CD4-positive, alpha-beta T cell (primary cell): ENCODE measurements around the gene TMEM87A. TPM values are rescaled to one million over a fixed set of nuclear protein-coding genes. Genes with fewer than 3 reads are reported as not detected.

Source experiments
- ATAC-seq: fragments of 200-7000 bp; cut with Tn5 transposase; one replicate; pipeline ENCODE4 v1.10.0; 2022; ENCODE audit warnings: mild to moderate bottlenecking; ENCODE audit not compliant: poor library complexity
- CTCF ChIA-PET: fragments of 350-600 bp; sonication (Branson Sonifier 250); formaldehyde crosslinking; loops from one replicate; lab custom pipeline; 2021; ENCODE audit warnings: antibody characterized with exemption, inconsistent platforms; lab: Charles Lee
- POLR2A ChIA-PET: fragments of 350-600 bp; sonication (Branson Sonifier 250); formaldehyde crosslinking; loops from one replicate; lab custom pipeline; 2021; ENCODE audit warnings: antibody characterized with exemption, inconsistent platforms; lab: Charles Lee
- DNase-seq, 14 experiments: peaks; one replicate each; pipeline ENCODE4 v3.0.0-alpha.2; 2013 to 2020; ENCODE audit warnings: mixed read lengths in 2 of 14
- H3K27ac ChIP-seq, 2 donors: one replicate each; pipeline versions ENCODE4 v1.5.1 to v1.7.0; 2013; ENCODE audit warnings: low read length in 2 of 2, low read depth in 1 of 2, mild to moderate bottlenecking in 1 of 2
- H3K27me3 ChIP-seq, 2 experiments: 1 replicate in 1 of 2; 2 replicates in 1 of 2; pipeline versions ENCODE4 v1.6.1 to v1.7.0; 2013; ENCODE audit warnings: low read length in 2 of 2, control low read depth in 1 of 2, mild to moderate bottlenecking in 1 of 2, moderate library complexity in 1 of 2; ENCODE audit not compliant: insufficient read depth in 2 of 2, control insufficient read depth in 1 of 2
- H3K36me3 ChIP-seq: one replicate; pipeline ENCODE4 v1.6.1; 2013; ENCODE audit warnings: low read length, control low read depth; ENCODE audit not compliant: insufficient read depth
- H3K4me1 ChIP-seq: one replicate; pipeline ENCODE4 v1.6.1; 2013; ENCODE audit warnings: low read length, control low read depth; ENCODE audit not compliant: insufficient read depth
- H3K4me3 ChIP-seq: one replicate; pipeline ENCODE4 v1.5.1; 2013; ENCODE audit warnings: mild to moderate bottlenecking, low read length, moderate library complexity
- H3K9me3 ChIP-seq, 2 experiments: 1 replicate in 1 of 2; 2 replicates in 1 of 2; pipeline versions ENCODE4 v1.6.1 to v1.7.0; 2013; ENCODE audit warnings: low read length in 2 of 2, mild to moderate bottlenecking in 2 of 2, control low read depth in 1 of 2, moderate library complexity in 1 of 2; ENCODE audit not compliant: control insufficient read depth in 1 of 2, insufficient read depth in 1 of 2
- H3K27ac Mint-ChIP-seq: one replicate; pipeline ENCODE4 v1.8.0; 2020; ENCODE audit warnings: mixed read lengths
- H3K27me3 Mint-ChIP-seq: one replicate; pipeline ENCODE4 v1.8.0; 2021; ENCODE audit warnings: mixed read lengths
- H3K36me3 Mint-ChIP-seq: one replicate; pipeline ENCODE4 v1.8.0; 2021; ENCODE audit warnings: low read depth, mixed read lengths
- H3K4me1 Mint-ChIP-seq: one replicate; pipeline ENCODE4 v1.8.0; 2021; ENCODE audit warnings: low read depth, mixed read lengths
- H3K4me3 Mint-ChIP-seq: one replicate; pipeline ENCODE4 v1.8.0; 2020; ENCODE audit warnings: mild to moderate bottlenecking, mixed read lengths
- H3K9me3 Mint-ChIP-seq: one replicate; pipeline ENCODE4 v1.8.0; 2020; ENCODE audit warnings: mixed read lengths
- CTCF ChIP-seq: fragments of 200-600 bp; IDR thresholded peaks from one replicate; pipeline ENCODE4 v1.8.0; 2022; ENCODE audit warnings: antibody characterized with exemption, mild to moderate bottlenecking
- intact Hi-C, 2 experiments: fragments of 100-400 bp; cut with DNase I in 1 of 2; cut with micrococcal nuclease in 1 of 2; formaldehyde crosslinking; loops; one replicate each; pipeline versions ENCODE4 v1.15.1 to v1.9.0; 2023 to 2025; cut with DNase I, micrococcal nuclease
- total RNA-seq, 174 experiments: library from RNA in 2 of 174; stranded (reverse) in 2 of 174; gene quantifications; one replicate each; pipeline ENCODE4 v1.2.3 and lab custom pipeline; 2021 to 2026

Gene TMEM87A
- total RNA-seq, 2 experiments from 2014 or later: 48.7 to 51.4 TPM

DNA sequence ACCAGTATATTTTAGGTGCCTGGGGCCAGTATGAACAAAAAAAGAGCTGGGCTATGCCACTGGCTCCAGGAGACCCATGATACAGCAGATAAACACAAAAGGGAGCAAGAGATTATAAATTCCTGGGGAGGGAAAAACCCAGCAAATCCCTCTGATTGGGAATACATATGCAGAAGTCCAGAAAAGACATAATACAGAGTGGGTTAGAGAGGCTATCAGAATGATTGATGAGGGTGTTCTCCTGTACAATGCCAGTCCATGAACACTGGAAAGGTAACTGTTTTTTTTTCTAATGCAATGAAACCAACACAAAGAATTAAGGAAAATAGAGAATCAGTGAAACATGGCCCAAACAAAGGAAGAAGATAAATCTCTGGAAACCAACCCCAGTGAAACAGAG, 59.7 kb downstream of the TMEM87A start:
- peaks cover 3% of the 10 kb centered on the region for H3K4me1 ChIP-seq
- no peaks in the 10 kb centered on the region for H3K9me3 Mint-ChIP-seq
- H3K27me3 ChIP-seq: no peaks in the 10 kb centered on the region
- no peaks in the 10 kb centered on the region for H3K27me3 Mint-ChIP-seq
- CTCF ChIA-PET: no interaction called here
- no peak overlapping the region for H3K27ac ChIP-seq
- H3K36me3 ChIP-seq: peaks cover 68% of the 10 kb centered on the region
- H3K36me3 Mint-ChIP-seq: peaks cover 88% of the 10 kb centered on the region
- H3K9me3 ChIP-seq: no peaks in the 10 kb centered on the region
- no peak for TF ChIP-seq CTCF
- H3K27ac Mint-ChIP-seq: no peak overlapping the region
- DNase-seq (no peak), ATAC-seq (no peak)
- no peak overlapping the region for H3K4me3 ChIP-seq
- H3K4me1 Mint-ChIP-seq: no peaks in the 10 kb centered on the region
- intact Hi-C loops: no loop called here
- POLR2A ChIA-PET: interaction anchor here (1.2 kb wide), 1 partner anchor 60 kb away, joined by 3 read pairs; the partner anchor contains the start of gene TMEM87A
- H3K4me3 Mint-ChIP-seq: no peak overlapping the region

GRCh38 chr15:42210696-42211095, 62.5 kb downstream of the TMEM87A start:
- Histone ChIP-seq H3K4me1 (peaks cover 23% of the 10 kb centered on the region), H3K4me3 (no peak overlapping the region), H3K27me3 (no peaks in the 10 kb centered on the region), H3K27ac (no peak overlapping the region), H3K36me3 (peaks cover 42% of the 10 kb centered on the region), H3K9me3 (no peaks in the 10 kb centered on the region)
- no peak for TF ChIP-seq CTCF
- ChIA-PET POLR2A (no interaction called here), CTCF (no interaction called here)
- H3K4me1 Mint-ChIP-seq: peaks cover 26% of the 10 kb centered on the region
- no peaks in the 10 kb centered on the region for H3K9me3 Mint-ChIP-seq
- ATAC-seq (no peak), DNase-seq (no peak)
- intact Hi-C loops: no loop called here
- no peak overlapping the region for H3K27ac Mint-ChIP-seq
- H3K4me3 Mint-ChIP-seq: no peak overlapping the region
- H3K36me3 Mint-ChIP-seq: peaks cover 69% of the 10 kb centered on the region
- no peaks in the 10 kb centered on the region for H3K27me3 Mint-ChIP-seq

DNA sequence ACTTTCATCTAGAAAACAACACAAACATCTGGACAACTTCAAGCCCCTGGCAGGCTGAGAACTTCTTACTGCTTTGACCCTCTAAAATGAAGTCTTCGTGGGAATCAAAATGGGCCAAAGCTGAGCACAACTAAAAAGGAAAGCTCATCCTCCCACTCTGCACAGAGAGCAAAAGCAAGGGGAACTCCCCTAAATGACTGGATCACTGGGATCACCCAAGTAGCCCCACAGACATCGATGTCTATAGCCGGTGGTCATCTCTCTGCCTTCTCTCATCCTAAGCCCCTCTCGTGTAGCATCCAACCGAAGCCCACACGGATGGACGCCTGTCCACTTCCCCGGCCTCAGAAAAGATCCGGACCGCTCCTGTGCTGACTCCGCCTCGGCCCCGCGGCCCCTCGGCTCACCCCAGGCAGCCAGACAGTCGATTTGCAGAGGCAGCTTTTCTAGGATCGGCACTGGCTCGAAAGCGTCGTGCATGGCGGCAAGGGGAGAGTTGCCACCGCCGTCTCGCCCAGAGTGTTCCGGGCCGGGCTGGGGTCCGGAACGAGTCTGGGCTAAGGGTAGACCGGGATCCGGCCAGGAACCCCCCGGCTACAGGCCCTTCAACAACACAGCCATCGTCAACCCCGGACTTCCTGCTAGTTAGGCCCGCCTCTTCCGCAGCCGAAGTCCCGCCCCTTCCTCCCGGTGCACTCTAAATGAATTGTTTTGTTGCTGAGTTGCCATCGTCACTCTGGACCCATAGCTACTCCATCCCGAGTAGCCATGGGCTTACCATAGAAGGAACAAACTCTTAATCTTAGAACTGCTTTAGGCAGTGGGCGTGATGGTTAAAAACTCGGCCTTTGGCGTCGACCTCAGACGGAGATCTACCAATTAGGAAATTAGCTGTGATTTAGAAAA, 65.3 kb downstream of the TMEM87A start, which contains the start of gene VPS39:
TSS of gene VPS39 (minus strand) at position 631 of the 906 bp plus-strand sequence. CDS start at position 480, 151 bp downstream.
- Histone ChIP-seq H3K36me3 (peaks cover 35% of the 10 kb centered on the region), H3K9me3 (no peaks in the 10 kb centered on the region), H3K4me3 (peak within 1 kb of the TSS; percentile 91), H3K4me1 (peaks cover 31% of the 10 kb centered on the region), H3K27ac (peak within 1 kb of the TSS; percentile 64 to 75), H3K27me3 (no peaks in the 10 kb centered on the region)
- intact Hi-C loops: loop anchor here (1.0 to 10.0 kb wide), 3 partner anchors 64 to 287 kb away; partner anchors contain the start of genes GANC (in 2 of the 2), TMEM87A (in 2 of the 2), SNAP23 (in 1 of the 2) and ZNF106 (in 1 of the 2)
- peaks cover 47% of the 10 kb centered on the region for H3K4me1 Mint-ChIP-seq
- peak within 1 kb of the TSS; percentile 77 for H3K27ac Mint-ChIP-seq
- TF ChIP-seq CTCF: no peak
- peaks cover 50% of the 10 kb centered on the region for H3K36me3 Mint-ChIP-seq
- H3K9me3 Mint-ChIP-seq: no peaks in the 10 kb centered on the region
- H3K4me3 Mint-ChIP-seq: peak within 1 kb of the TSS; percentile 82
- peak; percentile 73 to 91 (median 78) for DNase-seq
- CTCF ChIA-PET: no interaction called here
- peak; percentile 98 for ATAC-seq
- no peaks in the 10 kb centered on the region for H3K27me3 Mint-ChIP-seq
- POLR2A ChIA-PET: interaction anchor here (0.9 to 3.6 kb wide), 6 partner anchors 9 to 664 kb away, joined by 3 to 40 read pairs (median 6); partner anchors contain the start of genes GANC, MGA, RPAP1 and TMEM87A
